Stimulated activated CD4-positive, alpha-beta T cell treated with anti-CD3 and anti-CD28 coated beads, TNF-alpha, amount 100 ng/mL, for 48 hours (primary cell): Measurements from ENCODE around the gene CNIH2.

Experiments used
- DNase-seq, 3 donors: peaks; one replicate each; pipeline ENCODE4 v3.0.0-alpha.2; 2020; ENCODE audit warnings: low read depth in 3 of 3

Gene CNIH2

DNA sequence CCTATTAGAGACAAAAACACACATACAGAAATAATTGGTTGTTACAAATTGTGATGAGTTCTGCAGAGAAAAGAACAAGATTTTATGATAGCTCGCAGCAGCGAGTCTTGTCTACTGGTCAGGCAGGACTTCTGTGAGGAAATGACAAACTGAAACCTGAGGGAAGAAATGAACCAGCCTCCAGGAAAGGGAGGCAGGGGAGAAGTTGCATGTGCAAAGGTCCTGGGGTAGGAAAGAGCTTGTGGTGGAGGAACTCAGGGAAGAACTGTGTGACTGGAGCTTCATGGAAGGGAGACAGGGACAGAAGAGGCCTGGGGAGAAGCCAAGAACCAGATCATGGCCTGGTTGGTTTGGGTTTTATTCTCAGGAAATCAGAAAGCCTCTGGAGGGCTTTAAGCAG lies 18.8 kb upstream of the CNIH2 start:
- no peak for DNase-seq

GRCh38 chr11:66259956-66260355 lies 18.0 kb upstream of the CNIH2 start:
- no peak for DNase-seq

GRCh38 chr11:66261578-66261977 lies 16.4 kb upstream of the CNIH2 start:
- no peak for DNase-seq

DNA sequence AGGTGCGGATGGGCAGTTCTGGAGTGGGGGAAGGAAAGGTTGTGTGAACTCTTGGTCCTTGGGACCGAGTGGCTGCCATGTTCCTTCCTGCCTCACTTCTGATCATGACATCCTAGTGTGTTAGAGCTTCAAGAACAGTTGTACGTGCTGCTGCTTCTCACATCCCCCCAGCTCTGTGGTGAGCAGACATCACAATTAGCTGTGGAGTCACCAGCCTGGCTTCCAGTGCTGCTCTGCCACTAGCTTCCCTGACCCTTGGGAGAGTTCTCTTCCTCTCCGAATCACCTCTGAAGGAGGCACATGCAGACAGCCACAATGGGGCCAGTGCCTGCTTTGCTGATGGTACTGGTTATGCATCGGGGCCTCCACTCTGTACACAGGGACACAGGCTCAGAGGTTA lies 15.8 kb upstream of the CNIH2 start:
- no peak for DNase-seq

- DNase-seq: no peak
Observed at GRCh38 chr11:66262696-66263095, 15.3 kb upstream of the CNIH2 start.

DNA sequence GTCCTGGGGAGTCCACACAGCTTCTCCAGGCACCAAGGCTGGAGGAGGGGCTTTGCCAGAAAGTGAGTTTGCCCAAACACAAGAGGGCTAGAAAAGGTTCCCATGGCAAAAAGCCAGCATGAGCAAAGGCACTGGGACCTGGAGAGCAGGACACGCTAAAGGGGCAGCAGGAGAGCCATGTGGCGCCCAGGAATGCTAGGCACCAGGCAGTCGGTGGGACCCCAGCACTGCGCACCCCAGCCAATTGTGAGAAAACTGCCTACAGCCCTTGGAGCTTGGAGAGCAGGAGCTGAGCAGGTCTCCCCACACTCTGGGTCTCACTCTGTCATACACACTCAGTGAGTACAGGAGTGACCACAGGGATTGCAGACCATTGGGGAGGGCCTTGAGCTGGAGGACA lies 14.7 kb upstream of the CNIH2 start:
- DNase-seq: no peak

DNA sequence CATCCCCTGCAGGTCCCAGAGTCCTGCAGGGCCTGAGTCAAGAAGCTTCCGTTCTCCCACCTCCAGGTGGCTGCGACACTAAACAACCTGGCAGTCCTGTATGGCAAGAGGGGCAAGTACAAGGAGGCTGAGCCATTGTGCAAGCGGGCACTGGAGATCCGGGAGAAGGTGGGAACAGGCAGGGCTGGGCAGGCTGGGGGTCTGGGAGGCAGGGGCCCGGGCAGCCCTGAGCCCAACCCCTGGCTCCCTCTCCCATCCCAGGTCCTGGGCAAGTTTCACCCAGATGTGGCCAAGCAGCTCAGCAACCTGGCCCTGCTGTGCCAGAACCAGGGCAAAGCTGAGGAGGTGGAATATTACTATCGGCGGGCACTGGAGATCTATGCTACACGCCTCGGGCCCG lies 14.2 kb upstream of the CNIH2 start:
- DNase-seq: no peak

DNA sequence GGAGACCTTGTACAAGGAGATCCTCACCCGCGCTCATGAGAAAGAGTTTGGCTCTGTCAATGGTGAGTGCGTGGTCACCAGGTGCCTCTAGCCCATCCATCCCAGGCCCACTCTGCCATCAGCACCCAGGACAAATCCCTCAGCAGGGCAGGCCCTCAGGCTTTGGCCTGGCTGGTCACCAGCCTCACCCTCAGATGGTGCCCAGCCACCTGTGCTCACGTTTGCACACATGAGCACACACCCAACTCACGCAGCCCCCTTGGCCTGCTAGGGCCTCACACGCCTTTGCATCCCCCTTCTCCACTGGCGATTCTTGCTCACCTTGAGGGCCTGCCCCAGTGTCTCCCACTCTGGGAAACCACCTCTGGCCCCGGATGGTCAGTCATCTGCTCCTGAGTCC lies 13.6 kb upstream of the CNIH2 start:
- no peak for DNase-seq

DNA sequence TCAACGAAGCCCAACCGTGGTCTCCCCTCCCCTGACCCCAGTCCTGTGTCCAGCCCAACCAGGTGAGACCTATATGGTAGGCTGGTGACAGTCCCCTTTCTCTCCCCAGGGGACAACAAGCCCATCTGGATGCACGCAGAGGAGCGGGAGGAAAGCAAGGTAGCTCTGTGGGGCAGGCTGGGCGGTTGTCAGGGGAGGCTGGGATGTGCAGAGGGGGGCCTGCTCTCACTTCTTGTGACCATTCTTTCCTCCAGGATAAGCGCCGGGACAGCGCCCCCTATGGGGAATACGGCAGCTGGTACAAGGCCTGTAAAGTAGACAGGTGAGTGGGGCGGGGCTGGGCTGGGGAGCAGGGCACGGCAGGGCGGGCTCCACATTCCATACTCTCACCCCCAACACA lies 13.1 kb upstream of the CNIH2 start:
- peak in 1 of 3 donors; percentile 27 for DNase-seq

DNA sequence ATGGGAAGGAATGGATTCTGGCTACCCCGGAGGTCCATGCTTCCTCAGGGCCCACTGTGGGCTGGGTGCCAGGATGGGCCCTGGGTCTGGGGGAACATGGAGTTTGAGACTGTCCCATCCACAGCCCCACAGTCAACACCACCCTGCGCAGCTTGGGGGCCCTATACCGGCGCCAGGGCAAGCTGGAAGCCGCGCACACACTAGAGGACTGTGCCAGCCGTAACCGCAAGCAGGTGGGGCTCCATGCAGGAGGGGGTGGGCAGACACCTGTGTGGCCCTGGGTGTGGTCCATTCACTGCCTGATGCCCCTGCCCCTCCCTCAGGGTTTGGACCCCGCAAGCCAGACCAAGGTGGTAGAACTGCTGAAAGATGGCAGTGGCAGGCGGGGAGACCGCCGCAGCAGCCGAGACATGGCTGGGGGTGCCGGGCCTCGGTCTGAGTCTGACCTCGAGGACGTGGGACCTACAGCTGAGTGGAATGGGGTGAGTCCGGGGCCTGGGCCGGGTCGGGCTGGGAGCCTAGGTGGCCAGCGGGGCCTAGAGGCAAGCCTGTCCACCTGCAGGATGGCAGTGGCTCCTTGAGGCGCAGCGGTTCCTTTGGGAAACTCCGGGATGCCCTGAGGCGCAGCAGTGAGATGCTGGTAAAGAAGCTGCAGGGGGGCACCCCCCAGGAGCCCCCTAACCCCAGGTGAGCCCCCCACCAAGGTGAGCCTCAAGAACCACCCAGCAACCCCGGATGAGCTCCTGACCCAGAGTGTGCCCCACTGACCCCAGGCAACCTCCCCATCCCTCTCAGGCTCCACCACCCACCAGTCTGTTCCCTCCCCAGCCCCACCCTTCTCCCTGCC lies 12.2 kb upstream of the CNIH2 start:
- DNase-seq: no peak

GRCh38 chr11:66266378-66267038 lies 11.5 kb upstream of the CNIH2 start:
- DNase-seq: no peak

- no peak for DNase-seq
Observed at GRCh38 chr11:66267039-66267378, 11.0 kb upstream of the CNIH2 start.

DNA sequence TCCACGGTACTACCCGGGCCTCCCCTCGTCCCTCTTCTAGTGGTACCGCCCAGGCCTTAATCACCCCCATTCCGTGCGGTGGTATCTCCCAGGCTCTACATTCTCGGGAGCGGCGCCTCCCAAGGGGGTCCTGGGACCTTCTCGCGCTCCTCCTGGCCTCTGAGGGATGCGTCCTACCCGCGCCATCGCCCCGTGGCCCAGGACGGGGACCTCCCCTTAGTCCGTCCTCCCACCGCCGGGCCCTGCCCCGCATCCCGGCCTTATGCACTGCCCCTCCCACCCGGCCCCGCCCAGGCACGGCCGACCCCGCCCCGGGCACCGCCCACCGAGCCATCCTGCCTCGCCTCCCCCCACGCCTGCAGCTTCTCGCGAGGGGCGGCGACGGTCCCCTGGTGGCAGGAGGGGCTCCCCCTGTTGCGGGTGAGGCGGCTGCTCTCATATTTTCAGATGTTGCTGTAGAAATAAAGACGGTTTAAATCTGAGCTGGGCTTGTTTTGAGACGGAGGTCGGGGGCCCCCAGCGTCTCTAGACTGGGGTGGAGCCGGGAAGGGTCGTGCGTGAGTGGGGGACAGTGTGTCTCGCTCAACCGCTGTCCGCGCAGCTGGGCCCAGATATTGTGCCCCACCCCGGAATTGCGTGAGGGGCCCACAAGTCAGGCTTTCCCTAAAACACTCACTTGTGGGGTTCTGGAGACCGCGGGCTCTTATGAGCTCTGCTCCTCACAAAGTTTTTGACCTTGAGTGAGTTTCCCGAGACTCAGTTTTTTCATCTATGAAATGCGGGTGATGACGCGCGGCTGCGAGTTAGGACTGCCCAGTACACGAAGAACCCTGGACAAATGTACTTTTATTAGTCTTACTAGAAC lies 10.4 kb upstream of the CNIH2 start:
- peak; percentile 76 to 91 (median 80) for DNase-seq

DNA sequence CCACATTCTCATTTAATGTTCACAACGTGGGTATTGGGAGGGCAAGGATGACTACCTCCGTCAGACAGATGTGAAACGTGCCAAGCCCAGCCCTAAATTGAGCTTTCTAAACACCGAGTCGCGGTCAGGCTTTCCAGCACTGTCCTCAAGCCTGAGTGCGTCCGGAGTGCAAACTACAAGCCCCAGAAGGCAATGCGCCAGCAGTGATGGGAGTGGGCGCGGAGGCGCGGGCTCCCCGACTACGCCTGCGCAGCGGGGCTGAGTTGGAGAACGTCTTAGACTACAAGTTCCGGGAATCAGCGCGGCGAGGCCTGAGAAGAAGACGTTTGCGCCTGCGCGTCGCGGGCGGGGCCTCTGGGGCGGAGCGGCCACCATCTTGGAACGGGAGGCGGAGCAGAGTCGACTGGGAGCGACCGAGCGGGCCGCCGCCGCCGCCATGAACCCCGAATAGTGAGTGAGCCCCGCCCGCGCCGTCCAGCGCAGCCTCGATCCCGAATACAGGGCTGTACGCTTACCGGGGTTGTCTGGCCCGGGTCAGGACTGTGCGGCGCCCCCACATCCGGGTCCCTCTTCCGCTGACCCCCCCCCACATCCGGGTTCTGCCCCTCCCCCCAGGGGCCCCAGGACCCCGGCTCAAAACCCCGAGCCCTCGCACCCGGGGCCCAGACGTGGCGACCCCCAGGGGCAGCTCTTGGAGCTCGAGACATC lies 9.6 kb upstream of the CNIH2 start, which contains the start of gene RAB1B:
RAB1B (plus strand) TSS at position 396 of the 708 bp plus-strand sequence; CDS start at position 437, 41 bp downstream.
- DNase-seq: peak; percentile 99 to 100 (median 99)

GRCh38 chr11:66268952-66269905 lies 8.7 kb upstream of the CNIH2 start:
- DNase-seq: no peak

- no peak for DNase-seq
Observed at GRCh38 chr11:66271816-66272215, 6.2 kb upstream of the CNIH2 start.

GRCh38 chr11:66272596-66272995 lies 5.4 kb upstream of the CNIH2 start:
- no peak for DNase-seq

DNA sequence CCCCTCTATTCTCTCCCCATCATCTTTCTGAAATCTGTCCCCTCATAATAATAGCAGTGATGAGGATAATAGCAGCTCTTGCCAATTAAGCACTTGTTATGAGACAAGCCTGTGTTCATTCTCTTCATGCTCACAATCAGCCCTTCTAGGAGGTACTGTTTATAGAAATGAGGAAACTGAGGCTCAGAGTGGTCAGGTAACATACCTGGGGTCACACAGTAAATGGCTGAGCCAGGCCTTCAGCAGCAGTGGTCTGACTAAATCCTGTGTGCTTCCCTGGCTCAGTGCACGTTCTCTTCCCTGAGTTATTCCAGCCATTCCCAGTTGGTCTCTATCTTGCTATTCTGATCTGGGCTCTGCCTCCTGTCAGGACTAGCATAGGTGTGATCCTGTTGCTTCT lies 3.8 kb upstream of the CNIH2 start:
- DNase-seq: no peak

DNA sequence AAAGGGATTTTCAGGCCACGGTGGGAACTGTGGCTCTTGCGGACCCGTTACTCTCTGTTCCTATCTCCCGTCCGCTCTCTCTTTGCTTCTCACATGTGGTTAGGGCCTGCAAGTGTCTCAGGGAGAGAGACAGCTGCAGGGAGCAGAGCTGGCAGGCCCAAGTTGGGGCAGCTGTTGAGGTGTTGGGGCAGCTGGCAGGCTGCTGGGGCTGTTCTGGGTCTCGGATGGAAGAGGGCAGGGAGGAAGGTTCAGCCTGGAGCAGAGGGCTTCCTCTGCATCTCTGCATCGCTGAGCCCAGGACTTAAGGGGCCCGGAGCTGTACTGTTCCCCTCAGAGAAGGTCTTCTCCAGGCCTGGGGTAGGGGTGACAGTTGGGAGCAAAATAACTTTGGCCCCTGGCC lies 2.6 kb upstream of the CNIH2 start:
- DNase-seq: no peak

DNA sequence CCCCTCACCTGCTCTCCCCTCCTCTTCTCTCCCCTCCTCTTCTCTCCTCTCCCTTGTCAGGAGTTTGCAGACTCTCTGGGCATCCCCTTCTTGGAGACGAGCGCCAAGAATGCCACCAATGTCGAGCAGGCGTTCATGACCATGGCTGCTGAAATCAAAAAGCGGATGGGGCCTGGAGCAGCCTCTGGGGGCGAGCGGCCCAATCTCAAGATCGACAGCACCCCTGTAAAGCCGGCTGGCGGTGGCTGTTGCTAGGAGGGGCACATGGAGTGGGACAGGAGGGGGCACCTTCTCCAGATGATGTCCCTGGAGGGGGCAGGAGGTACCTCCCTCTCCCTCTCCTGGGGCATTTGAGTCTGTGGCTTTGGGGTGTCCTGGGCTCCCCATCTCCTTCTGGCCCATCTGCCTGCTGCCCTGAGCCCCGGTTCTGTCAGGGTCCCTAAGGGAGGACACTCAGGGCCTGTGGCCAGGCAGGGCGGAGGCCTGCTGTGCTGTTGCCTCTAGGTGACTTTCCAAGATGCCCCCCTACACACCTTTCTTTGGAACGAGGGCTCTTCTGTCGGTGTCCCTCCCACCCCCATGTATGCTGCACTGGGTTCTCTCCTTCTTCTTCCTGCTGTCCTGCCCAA lies 1.9 kb upstream of the CNIH2 start:
- DNase-seq: no peak
